ENCODE results near the gene RND2.
"Not testable (repeated sequence)": the region's sequence is repeated elsewhere in the genome, so short reads cannot be mapped to it uniquely, and the experiment has no call there.

Gene RND2

DNA sequence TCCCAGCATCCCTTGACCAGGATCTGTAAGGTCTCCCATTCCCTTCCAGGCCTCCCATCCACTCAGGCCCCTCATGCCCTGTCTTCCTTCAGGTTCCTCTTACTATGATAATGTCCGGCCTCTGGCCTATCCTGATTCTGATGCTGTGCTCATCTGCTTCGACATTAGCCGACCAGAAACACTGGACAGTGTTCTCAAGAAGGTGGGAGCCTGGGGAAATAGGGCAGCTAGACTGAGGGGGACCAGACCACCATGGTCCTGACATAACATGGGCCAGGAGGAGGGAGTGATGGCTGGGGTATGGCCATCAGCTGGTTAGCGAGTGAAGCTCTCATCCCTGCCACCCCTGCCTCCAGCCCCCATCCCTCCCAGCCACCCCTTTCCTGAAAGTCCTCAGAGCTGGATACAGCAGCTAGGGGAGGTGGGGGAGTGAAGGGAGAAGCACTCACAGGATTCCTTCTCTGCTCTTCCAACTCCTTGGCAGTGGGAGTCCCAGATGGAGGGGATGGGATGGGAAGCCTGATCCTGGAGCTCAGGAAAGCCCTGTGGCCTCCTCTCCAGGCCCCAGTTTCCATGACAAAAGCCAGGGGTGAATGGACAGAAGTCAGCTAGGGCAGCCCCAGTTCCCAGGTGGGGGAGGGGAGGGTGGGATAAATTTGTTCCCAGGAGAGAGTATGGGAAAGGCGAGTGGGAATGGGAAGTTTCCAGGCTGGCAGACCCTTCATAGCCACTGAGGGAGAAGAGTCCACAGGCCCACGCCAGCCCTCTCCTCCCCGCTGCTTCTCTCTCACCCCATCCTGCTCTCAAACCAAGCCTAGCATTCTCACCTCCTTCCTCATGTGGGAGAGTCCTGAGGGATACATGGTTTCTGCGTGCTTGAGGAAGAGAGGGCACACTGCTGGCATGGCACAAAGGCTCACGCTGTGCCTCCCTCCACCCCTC, 2.3 kb downstream of the RND2 start:
- DNase-seq (ENCODE audit: low read depth) = no peak

DNA sequence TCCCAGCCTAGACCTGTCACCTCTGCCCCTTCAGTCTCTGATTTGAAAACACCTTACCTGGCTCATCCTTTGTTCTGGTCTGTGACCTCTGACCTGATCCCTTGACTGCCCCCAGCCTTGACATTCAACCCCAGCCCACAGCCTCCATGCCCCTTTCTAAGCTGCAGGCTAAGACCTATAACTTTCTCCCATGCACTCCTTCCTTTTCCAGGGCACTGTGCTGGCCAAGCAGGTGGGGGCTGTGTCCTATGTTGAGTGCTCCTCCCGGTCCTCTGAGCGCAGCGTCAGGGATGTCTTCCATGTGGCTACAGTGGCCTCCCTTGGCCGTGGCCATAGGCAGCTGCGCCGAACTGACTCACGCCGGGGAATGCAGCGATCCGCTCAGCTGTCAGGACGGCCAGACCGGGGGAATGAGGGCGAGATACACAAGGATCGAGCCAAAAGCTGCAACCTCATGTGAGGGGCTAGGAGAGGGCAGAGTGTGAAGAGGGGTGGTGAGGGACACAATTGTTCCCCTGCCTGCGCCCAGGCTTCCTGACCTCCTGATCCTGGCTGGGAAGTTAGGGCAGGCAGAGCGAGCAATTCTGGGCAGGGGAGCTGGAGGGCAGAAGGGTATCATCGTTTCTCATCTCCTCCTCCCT, 3.3 kb downstream of the RND2 start:
- DNase-seq (ENCODE audit: low read depth) = no peak

DNA sequence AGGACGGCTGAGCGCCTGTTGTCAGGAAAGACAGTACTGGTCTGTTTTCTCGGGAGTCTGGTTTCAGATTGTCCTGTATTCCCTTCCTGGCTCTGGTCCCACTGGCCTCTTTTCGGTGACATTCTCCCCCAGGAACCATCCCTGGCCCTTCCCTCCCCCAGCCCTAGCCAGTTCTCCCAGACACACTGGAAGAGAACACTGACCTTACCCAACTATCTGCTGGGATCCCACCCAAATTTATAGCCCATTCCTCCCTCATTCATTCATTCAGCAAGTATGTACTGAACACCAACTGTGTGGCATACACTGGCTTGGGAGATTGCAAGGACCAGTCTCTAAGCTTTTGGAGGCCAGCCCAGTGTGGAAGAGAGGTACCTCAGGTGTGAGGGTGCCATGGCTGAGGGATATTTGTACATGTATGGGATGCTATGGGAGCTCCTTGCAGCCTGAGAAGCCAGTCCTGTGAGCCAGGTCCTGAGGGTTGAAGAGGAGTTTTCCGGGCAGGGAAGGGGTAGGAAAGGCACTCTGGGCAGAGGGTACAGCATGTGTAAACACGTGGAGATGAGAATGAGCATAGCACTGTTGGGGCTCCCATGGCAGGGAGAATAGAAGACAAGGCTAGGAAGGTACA, 5.2 kb downstream of the RND2 start:
- no peak for DNase-seq (ENCODE audit: low read depth)

DNA sequence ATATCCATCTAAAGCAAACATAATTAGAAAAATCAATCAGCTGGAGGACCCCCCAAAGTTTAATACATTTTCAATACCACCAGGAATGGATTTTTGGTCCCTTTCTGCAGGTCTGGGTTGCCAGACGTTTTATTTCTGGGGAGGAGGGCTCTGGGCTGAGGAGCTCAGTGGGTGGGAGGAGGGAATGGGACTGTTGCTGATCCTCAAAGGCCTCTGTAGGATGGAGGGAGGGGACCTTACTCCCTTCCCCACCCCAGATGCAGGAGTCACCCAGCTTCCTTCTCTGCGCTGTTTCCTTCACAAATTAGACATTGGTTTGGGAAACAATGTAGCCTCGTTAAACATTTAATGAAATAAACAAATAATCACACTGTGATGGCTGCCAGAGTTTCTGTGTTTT, 6.6 kb downstream of the RND2 start:
- DNase-seq (ENCODE audit: low read depth) = no peak

DNA sequence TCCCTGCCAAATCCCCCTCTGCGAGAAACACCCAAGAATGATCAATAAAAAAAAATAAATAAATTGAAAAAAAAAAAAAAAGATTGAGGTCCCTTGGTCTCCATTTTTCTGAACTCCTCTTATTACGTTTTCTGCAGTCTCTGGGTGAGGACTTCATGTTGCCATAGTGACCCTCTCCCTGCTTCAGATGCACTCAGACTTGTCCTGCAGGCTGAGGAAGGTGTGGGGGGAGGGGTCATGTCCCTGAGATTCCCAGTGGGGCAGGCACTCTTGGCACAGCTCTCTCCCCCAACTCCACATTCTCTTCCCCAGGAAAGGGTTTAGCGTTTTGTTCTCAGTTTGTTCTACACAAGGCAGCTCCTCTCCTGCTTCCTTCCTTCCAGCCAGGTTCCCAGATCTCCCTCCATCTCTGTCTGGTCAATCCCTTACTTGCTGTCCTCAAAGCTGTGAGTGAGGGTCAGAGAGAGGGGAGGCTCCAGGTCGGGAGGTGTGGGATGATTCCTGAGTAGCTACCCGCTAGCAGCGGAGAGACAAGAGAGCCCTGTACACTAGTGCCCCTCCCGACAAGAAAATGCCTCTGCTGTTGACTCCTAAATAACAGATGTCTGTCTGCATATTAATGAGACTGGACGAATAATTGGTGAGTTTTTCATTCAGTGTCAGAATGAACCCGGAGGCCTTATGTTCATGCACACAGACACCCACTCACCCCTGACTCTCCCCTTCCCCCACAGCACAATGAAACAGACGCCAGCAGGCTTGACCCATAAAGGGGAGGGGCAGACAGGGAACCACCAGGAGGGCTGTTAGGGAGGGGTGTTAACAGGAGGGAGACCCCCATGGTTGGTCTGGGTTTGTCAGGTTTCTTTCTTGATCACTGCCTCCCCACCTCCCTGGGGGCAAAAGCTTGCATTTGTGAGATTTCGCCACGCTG, 9.2 kb downstream of the RND2 start:
- no peak for DNase-seq (ENCODE audit: low read depth)

DNA sequence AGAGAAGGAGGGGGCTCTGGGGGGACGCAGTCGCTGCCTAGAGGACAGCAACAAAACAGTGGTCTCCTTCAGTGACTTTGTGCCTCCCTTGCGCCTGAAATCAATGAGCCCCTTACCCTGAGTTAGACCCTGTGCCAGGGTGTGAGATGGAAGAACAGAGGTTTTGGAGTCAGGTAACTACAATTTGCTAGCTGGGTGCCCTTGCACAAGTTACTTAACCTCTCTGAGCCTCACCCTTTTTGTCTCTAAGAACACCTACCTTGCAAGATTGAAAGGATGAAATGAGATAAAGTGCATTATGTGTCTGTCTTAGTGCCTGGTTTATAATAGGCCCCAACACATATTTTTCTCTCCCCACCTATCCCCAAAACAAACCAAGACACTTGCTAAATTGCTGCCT, 9.9 kb downstream of the RND2 start:
- DNase-seq (ENCODE audit: low read depth) = no peak

DNA sequence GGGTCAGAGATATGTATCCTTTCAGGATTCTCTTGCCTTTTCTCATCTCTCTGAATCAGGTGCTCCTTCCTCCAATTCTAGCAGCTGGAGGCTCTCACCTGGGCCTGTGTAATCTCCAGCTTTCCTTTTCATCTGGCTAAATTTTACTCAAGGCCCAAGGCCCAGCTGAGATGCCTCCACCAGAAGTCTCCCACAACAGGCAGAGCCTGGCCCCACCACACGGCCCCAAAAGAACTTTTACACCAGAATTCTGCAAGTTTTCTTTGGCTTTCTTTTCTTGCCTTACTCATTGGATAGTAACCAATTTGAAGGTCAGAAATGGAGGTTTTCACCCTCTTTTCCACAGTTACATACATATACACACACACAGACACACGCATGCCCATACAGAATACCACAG, 14.6 kb downstream of the RND2 start:
- DNase-seq (ENCODE audit: low read depth) = no peak

DNA sequence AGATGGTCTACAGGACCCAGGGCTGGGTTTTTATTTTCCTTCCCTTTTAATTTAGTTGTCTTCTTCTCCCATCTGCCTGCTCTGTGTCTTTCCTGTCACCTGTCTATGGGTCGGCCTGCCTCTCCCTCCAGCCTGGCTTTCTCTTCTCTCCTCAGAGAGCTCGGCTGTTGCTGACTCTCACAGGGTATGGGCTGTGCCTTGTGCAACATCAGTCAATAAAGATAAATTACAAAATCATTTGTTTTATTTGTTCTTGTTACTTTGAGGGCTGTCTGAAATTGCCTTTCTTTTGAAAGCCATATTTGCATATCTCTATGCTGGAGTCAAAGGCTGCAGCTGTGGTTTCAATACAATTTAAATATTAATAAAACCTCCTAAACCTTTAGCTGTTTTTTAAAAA, 15.6 kb downstream of the RND2 start:
- DNase-seq (ENCODE audit: low read depth) = no peak

DNA sequence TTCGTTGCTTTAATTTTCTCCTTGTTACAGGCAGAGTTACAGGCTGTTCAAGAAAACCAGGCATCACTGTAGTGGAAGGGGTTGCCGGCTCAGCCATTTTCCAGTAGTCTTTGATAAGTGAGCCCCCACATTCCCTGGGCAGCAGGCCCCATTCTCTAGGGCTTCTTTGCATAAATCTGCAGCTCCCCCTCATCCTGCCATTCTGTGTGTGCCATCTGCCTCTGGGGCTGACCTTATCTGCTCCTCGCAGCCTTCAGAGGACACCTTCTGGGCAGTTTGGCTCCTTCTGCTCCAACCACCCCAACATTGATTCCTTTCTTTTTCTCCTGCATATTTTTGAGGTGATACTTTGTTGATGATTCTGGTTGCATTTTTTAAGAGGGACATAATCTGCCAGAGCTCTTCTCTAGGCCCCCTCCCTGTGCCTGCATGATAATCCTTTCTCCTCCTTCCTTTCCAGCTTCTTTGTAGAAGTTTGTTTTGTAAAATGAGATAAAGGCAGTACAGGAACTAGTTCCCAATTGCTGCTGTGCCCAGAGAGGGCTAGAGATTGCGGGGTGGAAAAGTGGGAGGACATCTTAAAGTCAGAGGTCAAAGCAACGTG, 17.1 kb downstream of the RND2 start:
- no peak for DNase-seq (ENCODE audit: low read depth)

DNA sequence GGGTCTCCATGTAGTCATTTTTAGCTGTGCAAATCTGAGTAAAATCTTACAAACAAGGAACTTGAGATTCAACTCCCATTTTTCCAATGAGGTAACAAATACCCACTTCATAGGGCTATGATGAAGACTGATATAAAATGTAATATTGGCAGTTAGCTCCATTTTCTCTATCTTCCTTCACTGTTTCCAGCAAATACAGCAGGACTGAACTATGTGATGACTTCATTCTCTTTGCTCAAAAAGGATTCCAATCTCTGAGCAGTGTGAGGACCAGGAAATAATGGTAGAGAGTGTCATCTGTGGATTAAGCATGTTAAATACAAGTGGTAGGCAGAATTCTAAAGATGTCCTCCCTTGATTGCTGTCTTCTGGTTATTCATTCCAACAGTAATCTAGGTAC, 18.3 kb downstream of the RND2 start:
- DNase-seq (ENCODE audit: low read depth) = no peak

DNA sequence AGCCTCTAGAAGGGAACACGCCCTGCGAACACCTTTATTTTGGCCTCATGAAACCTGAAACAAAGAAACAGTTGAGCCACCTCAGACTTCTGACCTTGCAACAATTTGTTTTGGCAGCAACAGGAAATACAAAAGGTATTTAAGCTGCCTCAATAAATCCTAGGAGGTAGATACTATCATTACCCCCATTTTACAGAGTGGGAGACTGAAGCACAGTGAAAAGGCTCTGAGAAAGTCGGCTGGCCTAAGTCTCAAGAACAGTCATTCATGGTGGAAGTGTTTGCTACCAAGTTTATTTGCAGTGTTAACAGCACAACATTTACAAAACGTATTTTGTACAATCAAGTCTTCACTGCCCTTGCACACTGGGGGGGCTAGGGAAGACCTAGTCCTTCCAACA, 19.0 kb downstream of the RND2 start:
- no peak for DNase-seq (ENCODE audit: low read depth)

DNA sequence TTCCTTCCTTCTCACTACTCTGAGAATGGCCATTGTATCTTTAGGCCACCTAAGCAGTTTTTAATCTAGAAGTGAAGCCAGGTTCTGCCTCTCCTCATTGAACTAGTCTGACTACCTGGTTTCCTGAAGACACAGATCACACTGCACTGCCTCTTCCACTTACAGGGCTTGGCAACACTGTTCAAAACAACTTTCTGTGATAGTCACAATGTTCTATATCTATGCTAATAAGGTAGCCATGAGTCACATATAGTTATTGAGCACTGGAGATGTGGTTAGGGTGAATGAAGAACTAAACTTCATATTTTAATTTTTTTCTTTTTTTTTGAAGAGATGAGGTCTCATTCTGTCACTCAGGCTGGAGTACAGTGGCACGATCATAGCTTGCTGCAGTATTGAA, 26.9 kb downstream of the RND2 start:
- DNase-seq (ENCODE audit: low read depth) = no peak

DNA sequence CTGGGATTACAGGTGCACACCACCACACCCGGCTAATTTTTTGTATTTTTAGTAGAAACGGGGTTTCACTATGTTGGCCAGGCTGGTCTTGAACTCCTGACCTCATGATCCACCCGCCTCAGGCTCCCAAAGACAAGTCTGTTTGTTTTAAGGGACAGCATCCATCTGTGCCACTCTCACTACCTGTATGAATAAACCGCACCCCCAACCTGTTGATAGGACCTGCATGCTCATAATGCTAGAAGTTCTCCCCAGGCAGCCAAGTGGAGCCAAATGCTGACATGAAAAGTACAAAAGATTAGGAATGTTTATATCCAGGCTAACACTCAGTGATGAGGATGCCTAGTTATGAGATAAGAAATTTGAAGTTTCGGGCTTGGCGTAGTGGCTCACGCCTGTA, 28.0 kb downstream of the RND2 start:
- DNase-seq (ENCODE audit: low read depth) = not testable (repeated sequence)

DNA sequence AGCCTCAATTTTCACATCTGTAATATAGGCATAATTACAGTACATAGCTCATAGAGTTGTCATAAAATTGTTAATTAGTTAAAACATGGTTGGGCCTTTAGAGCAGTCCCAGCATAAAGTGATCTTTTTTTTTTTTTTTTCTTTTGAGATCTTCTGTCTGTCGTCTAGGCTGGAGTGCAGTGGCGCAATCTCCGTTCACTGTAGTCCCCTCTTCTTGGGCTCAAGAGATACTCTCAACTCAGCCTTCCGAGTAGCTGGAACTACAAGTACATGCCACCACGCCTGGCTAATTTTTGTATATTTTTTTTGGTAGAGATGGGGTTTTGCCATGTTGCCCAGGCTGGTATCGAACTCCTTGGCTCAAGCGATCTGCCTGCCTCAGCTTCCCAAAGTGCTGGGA, 31.0 kb downstream of the RND2 start:
- no peak for DNase-seq (ENCODE audit: low read depth)

DNA sequence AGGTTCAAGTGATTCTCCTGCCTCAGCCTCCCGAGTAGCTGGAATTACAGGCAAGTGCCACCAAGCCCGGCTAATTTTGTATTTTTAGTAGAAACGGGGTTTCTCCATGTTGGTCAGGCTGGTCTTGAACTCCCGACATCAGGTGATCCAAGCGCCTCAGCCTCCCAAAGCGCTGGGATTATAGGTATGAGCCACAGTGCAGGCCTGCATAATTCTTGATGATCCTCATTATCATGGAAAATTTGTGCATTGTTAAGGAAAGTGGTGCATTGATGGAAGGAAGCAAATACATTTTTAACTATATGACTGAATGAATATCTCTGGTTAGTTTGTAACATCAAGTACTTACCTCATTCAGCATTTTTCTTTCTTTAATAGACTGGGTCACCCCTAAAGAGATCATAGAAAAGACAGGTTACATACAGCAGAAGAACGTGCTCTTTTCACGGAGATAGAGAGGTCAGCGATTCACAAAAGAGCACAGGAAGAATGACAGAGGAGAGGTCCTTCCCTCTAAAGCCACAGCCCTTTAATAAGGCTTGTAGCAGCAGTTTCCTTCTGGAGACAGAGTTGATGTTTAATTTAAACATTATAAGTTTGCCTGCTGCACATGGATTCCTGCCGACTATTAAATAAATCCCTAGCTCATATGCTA, 38.1 kb downstream of the RND2 start:
- no peak for DNase-seq (ENCODE audit: low read depth)

DNA sequence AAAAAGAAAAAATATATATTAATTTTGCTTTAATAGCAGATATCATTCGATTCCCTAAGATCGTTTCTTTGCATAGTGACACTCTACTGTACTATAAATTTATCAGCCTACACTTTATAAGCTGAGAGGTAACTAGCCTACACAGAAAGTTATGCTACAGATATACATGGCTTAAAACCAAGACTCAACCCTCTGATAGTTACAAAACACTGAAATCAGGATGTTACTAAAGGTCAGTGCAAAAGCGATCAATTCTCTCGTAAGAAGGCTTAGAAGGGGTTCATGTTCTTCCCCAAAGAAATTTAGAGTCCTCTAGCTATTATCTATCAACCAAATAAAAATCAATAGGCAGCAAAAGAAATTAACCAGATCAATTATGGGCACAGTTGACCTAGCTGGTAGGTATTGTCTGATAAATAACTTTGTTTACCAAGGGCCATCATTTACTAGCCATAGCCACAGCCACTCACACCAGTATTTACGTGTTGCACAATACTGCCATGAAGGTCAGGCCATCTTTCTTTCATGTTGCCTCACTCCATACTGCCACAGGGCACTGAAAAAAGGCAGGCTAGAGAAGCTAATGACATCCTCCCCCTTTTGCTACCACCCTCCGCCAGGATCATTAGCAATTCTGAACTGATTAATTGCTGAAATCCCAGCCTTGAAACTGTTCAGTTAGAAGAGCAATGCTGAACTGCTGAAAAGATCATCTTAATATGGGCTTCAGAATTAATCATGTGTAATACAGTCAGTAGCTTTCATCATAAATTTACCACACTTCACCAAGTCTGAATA, 43.7 kb downstream of the RND2 start:
- DNase-seq (ENCODE audit: low read depth) = no peak

DNA sequence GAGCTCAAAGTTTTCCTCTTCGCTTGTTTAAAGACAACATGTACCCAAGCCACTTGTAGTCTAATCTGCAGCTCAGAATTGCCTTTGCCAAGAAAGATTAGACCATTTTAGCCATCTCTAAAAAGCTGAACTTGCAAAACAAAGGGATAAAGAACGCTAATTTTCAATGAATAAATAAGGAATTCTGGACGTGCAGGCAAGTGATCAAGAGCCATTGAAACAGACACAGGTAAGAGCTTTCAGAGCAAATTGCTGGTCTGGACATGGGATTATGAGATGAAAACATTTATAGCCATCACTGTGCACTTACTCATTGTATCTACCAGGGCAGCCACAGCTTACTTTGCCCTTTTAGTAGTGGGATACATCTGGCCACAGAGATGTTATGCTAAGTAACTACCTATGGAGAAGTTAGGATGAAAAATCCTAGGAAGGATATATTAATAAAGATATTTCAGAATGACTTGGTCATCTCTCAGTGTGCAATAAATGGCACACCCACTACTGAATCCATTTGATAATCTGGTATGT, 44.4 kb downstream of the RND2 start:
- DNase-seq (ENCODE audit: low read depth) = no peak

DNA sequence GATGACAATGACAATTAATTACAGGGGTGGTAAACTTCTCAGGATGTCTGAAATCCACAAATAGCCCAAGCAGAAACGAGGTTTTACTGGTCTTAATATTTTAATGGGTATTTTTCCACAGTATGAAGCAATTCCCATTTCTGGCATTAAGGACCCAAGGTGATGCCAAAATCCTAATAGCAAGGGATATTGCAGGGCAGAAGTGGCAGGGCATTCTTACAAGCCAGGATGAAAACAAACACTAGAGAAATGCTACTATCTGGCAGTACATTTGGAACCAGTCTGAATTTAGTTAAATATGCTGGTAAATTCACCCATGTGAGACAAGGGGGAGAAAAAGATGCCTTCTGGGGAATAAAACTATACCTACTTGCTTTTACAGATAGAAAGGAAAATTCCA, 45.2 kb downstream of the RND2 start:
- no peak for DNase-seq (ENCODE audit: low read depth)

DNA sequence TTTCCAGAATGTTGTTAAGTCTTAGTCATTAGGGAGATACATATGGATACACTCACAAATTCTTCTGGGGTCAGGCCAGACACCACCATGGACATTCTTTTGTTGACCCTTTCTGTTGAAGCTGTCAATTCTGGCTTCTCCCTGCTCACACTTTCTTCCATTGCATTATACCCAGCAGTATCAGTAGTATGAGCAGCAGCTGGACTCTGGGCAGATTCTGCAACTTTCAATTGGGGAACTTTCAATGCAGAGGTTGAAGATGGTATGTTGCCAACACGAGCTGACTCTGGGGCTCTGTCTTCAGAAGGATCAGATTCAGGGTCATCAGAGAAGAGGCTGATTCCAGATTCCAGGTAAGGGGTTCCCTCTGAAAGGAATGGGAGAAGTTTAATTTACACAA, 45.8 kb downstream of the RND2 start:
- DNase-seq (ENCODE audit: low read depth) = no peak

DNA sequence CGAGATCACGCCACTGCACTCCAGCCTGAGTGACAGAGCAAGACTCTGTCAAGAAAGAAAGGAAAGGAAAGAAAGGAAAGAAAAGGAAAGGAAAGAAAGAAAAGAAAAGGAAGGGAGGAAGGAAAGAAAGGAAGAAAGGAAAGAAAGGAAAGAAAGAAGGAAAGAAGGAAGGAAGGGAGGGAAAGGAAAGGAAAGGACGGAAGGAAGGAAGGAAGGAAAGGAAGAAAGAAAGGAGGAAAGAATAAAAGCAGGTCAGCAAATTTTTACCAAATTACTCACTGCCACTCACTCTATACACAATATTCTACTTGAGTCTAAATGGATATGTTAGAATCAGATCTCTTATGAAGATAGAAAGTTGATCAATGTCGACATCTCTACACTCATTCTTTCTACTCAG, 49.8 kb downstream of the RND2 start:
- no peak for DNase-seq (ENCODE audit: low read depth)

Data from fibroblast of the conjunctiva (primary cell).